CMK (cell line): ENCODE measurements around the gene KNSTRN.

ENCODE experiments used
- DNase-seq: peaks from one replicate; pipeline ENCODE4 v3.0.0-alpha.2; 2010; ENCODE audit warnings: low read depth

KNSTRN gene

DNA sequence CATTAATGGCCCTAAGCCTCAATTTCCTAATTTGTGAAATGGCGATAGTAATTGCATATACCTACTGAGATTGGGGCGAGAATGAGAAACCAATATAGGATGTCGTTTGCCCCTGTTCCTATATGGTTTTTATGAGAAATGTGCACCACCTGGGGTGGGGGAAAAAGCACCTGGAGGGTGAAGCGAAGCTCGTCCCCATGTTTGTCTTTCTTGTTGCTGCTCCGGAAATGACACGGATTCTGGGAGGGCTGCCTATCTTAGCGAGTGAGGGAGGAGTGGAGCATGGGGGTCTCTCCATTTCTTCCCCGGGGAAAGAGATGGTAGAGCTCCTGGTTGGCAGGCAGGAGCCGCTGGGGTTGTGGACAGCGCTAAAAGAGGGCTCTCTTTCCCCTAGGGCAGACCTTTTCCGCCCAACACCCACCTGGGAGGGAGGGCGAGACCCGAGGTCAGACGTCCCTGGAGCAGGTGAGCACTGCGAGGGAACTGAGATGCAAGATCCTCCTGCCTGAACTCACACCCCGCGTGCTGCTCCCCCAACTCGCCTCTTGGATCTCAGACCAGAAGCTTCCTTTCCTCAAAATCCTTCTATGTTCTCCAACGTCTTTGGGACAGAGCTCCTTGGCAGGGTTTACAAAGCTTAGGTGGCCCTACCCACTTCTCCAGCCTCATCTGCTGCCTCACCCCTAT, 52.6 kb downstream of the KNSTRN start:
- no peak for DNase-seq

DNA sequence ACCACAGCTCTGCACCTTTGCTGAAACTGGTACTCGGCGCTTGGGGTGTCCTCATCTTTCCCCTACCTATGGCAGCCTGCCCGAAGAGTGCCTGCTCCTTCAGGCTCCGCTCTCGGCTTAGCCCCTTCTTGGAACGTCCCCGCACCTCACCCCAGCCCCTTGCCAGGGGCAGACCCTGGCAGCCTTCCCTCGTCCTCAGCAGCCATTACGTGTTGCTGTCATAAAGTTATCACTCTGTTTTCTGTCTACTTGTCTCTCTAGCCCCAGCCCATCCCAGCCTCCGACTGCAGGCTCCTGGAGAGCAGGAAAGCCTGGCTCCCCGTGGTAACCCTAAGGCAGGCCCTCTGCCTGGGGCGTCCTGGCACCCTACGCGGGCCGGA, 53.2 kb downstream of the KNSTRN start:
- DNase-seq: no peak

DNA sequence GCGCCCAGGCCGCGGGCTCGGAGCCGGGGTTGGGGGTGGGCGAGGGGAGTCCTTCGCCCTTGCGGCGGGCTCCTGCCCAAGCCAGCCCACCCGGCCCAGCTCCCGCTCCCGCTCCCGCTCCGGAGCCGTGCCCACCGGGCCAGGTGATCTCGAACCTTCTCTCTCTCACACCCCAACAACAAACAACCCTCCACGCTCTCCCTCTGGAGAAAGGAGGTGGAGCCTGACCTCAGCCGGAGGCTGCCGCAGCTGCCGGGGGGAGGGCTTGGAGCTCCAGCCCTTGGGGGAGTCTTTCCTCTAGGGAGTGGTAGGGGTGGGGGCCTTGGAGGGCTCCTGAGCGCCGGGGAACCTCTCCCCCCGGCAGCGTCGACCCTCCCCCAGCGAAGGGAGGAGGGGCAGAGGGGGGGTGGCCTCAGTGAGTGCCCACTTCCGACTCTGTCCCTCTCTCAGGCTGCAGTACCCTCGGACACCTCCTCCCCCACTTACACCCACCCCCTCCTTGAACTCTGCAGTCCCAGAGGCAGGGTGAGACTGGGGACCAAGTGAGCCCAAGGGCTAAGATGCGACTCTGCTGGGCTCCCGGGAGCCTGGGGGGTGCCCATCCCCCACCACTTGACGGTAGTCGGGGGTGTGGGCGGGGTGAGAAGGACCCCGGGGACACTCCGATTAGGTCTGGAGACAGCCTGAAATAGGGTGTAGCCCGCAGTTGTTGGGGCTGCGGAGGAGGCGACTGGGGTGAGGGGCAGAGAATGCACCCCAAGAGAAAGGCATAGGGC, 53.8 kb downstream of the KNSTRN start:
- no peak for DNase-seq

DNA sequence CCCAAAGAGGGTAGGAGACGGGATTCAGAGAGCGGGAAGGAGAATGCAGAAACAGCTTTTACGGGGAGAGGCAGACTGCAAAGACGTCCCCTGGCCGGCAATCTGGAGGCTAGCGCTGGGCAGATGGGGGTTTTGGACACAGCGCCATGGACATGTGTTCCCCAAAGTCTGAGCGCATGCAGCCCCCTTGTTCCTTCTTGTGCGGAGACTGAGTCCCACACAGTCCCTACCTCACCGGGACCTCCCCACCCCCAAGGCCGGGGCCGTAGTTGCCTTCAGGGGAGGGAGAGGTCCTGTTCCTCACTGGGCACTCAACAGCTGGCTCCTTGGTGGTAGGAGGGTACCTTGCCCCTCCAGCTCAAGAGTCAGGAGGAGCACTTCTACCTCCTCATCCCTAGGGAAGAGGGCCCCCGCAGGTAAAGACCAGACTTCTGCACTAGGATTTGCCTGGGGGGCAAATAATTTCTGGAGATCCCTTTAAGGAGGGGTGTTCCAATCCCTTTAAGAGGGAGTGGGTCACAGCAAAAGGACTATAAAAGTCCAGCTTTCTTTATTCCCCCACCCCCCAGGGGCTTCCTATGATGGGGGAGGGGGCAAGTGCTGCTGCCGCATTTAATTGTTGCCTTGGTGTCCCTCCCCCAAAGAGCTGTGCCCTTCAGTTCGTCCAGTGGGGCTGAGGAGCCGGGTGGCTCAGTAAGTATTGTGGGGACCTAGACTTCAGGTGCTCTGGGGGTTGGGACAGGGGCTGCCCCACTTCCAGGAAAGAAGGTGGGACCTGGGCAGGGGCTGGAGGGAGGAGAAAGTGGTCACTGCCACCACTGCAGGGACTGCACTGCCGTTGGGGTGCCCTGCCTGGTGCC, 54.6 kb downstream of the KNSTRN start:
- DNase-seq: no peak

DNA sequence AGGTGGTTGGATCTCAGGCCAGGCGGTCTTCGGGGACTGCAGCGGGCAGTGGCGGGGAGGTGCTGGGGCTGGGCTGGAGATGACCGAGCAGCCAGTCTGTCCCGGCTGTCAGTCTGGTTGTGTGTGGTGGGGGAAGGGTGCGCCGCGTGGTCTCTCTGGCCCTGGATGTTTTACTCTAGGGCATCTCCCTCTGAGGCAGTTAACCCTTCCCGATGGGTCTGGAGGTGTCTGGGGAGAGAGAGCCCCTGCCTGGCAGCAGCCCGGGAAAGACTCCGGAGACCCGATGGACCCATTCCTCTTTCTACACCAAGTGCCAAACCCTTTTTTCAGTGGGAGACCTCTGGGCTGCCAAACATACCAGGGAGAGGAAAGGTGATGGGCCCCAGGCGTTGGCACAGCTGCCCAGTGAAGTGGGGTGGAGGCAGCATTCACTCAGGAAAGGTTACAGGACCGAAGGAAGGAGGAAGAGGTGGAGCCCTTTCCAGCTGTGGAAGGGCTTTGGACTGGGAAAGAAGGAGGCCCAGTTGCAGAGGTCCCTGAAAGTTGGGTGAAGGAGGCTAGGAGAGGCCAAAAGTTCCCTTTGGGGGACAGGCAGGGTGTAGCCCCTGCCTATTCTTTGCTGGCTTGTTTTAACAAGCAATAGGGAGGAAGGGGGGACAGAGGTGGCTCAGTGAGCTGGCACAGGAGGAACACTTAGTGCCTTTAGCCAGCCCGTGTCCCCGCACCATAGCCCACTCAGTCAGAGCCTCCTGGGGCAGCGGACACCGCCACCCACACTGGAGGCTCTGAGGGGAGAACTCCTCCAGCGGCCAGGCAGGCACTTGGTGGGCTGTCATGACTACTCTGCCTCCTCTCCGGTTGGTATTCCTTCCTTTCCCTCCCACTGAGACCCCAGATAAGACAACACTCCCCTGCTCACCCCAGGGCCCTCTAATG, 55.5 kb downstream of the KNSTRN start:
- DNase-seq: no peak

DNA sequence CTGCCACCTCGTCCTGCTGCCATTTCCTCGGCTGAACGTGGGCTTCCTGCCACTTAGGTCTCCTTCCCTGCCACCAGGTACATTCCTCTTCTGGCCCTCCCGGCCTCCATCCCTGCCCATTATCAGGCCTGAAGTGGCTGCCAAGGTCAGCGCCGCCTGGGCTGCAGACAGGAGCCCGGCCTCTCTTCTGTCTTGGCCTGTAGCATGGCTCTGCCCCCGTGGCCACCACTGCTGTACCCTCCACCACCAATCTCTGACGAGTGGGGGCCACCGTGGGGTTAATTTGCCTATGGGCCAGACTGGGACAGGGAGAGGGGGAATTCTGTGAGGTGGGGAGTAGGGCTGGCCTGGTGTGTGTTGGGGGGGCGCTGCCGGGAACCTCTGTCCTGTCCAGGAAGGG, 56.2 kb downstream of the KNSTRN start:
- DNase-seq: no peak

DNA sequence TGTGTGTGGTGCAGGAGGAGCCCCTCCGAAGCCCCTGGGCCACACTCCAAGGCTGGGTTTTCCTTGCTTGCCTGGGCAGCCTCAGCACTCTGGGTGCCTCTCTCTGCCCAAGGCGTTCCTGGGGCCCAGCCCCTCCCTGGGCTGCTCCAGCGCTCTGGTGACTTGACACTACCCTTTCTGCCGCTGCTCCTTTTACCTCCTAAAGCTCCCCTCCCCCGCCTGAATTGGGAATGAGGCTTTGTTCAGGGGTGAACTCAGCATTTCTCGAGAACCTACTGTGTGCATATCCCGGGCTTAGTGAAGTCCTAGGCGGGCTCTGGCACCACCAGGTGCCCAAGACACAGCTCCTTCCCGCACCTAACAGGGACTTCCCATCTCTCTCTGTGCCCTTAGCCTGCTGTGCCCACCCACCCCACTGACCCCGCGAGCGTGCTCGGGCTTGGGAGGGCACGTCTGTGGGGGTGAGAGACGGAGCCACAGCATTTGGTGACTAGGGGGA, 57.0 kb downstream of the KNSTRN start:
- DNase-seq: no peak

DNA sequence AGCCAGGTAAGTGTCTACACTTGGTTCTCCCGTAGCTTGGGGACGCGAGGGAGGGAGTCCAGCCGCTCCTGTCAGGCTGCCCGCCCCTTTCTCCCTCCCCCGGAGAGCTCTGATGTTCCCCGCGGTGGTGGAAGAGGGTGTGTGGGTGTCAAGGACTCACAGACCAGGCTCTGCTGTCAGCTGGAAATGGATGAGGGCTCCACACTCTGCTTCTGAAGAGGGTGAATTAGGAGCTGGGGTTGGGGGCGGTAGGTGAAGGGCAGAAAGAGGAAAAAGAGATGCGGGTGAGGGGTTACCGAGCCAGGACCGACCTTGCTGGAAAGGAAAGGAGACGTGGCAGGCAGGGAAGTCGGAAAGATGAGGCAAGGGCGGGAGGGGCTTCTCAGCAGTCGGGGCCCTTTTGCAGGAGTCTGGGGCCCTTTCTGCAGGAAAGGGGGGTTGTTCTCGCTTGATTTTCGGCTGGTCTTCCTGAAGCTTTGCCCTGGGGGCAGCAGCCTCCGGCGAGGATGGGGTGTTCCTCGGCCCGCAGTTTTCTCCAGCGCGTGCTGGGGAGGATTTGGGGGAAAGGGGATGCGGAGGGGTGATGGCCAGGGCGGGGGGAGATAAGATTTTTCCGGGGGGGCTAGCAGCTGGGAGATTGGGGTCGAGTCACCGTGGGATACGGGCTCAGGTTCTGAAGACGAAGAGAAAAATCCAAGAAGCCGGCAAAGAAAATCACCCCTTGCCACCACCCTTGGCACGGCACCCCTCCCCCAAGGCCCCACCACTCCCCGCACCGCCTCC, 57.6 kb downstream of the KNSTRN start:
- DNase-seq: no peak

DNA sequence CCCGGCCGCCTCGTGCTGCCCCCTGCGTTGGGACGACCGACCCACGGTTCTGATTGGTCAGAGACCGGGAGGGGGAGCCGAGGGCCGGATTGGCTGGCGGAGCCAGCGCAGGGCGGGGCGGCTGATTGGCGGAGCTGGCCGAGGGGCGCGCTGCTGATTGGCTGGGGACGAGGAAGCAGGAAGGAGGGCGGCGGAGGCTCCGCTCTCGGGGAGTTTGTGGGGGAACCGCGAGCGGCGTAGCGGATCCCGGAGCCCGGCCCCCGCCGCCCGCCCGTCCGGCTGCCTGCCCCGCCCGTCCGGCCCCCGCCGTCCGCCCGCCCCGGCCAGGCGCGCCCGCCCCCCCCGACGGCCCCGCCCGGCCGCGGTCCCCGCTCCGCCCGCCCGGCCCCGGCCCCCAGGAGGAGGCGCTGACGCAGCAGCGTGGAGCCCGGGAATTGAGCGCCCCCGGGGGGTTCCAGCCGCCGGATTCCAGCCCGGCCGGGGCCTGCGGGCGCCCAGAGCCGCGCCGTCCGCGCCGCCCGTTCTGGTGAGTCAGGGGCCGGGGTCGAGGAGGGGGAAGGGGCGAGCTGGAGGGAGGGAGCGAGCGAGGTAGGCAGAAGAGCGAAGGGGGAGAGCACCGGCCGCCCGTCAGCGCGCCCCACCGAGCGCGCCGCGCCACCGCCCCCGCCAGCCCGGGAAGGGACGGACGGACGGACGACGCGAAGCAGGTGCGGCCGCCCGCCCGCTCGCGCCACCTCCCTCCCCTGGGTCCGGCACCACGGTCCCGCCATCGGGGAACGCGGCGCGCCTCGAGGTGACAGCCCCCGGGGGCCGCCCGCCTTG, 58.4 kb downstream of the KNSTRN start, which contains the start of gene BAHD1:
Gene BAHD1, plus strand, starts transcription at position 211 of the 822 bp plus-strand sequence. CDS start 17,512 bp downstream, outside the sequence.
- peak; percentile 87 for DNase-seq

DNA sequence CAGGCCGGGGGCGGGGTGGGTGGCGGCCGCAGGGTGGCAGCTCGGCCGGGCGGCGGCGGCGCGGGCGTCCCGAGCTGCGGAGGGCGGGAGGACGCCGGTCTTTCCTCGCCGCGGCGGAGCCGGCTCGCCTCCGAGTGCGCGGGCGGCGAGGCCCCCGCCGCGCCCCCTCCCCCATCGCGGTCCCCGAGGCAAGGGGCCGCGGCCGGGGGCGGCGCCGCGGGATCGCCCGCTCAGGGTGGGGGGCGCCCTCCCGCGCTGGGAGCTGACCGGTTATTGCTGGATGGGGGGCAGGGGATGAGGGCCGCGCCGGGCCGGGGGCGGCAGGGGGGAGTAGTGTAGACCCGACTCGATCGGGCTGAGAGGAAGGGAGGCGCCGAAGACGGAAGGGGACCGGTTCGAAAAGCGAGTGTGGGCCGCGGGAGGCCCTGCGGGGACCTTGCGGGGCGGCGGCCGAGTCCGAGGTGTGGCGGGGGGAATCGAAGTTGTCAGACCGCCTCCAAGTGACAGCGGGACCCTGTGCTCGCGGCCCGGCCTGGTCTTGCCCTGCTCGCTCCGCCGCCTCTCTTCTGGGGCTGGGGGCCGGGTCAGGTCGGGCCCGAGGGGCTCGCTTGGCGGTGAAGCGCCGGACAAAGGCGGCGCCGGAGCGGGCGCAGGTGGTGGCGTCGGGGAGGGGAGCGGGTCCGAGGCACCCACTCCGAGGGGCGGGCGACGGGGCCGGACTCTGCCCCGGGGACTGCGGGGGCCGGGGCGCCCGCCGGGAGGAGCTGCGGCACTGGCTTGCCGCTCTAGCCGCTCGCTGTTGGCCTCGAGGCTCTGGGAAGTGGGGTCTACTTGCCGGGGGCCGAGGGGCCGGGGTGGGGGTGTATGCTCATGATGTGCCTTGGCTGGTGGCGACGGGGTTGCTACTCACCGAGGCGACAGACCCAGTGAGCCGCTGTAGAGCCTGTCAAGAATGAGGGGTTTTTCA, 59.3 kb downstream of the KNSTRN start:
- DNase-seq: no peak

DNA sequence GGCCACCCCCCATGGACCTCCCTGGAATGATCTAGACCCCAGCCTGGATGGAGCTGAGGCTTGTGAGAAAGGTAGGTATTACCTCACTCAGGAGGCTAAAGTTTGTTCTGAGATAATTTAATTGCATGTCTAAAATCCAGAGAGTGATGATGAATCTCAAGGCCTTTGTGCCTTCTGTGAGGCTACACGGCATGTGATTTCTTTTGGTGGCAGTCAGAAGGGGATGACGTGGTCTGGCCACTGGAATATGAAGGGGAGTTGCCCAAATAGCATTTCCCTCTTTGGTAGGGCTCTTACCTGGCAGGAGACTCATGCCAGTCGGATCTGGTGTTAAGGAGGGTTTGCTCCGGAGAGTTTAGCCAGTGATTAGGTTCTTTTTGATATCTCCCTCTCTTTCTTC, 60.7 kb downstream of the KNSTRN start:
- DNase-seq: no peak

DNA sequence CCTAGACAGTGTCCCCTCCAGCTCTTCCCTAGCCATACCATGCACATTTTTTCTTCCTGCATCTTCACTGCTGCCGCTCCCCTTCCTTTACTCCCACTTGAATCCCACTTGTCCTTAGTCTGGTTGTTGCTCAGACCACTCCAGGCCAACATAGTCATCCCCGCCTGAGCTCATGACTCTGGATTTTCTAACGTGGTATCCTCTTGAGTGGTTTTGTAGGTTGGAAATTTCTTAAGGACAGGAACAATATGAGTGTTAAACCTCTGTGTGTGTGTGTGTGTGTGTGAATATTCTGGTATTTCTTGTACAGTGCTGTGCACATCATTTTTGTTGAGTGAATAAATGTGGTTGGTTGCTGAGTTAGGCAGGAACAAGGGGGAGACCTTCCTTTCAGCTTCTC, 61.3 kb downstream of the KNSTRN start:
- DNase-seq: no peak
